NT2/D1 (cell line): ENCODE results near the gene SFXN5.

Experiments
- SUZ12 ChIP-seq: IDR thresholded peaks from 2 replicates; pipeline ENCODE4 v1.6.1; 2011; ENCODE audit not compliant: insufficient read length, insufficient read depth; ENCODE audit errors: extremely low read depth
- YY1 ChIP-seq: IDR thresholded peaks from 2 replicates; pipeline ENCODE4 v1.6.1; 2011; ENCODE audit not compliant: insufficient read length, insufficient read depth

GRCh38 chr2:73031095-73031678, 40.3 kb downstream of the SFXN5 start:
- TF ChIP-seq SUZ12: no peak
- TF ChIP-seq YY1: no peak
